NCI-H345 (cell line): Measurements from ENCODE around the gene TLE7.

Experiments used
- DNase-seq: peaks from one replicate; lab custom pipeline; 2025; lab: John Stamatoyannopoulos, UW

Gene TLE7

DNA sequence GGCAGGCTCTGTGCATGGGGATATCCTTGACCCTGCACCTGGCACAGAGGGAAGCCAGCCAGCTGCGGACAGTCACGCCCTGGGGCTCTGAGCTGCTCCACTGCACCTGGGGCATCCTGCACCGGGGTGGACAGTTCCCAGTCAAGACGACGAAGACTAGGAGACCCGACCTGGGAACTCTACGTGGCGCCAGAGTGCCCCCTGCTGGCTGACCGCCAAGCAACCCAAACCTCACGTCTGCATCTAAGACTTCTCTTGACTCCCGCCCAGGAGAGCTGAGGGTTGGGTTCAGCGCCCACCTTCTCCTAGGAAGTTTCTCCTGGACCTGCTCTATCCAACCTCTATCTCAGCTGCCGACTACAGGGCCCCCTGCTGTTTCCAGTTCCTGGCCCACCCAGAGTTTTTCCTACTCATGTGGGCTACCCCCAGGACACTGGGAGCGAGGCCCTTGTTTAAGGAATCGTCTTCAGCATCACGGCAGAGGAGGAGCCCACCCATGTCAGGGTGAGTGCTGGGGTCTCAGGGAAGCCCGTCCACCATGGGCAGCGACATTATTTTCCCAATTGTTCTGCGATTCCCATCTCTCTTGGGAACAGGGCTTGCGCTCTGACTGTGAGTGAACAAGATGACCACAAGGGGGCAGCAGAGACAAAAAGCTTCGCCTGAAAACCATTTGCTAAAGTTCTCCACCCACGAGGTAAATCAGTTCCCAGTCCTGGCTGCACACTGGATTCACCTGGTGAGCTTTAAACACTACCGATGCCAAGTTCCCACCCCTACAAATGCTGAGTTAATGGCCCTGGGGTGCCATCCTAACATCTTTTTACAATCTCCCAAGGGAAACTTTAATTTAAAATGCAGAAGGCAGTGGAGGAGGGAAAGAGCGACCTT is 29.3 kb downstream of the TLE7 start:
- peak; percentile 66 for DNase-seq

GRCh38 chr16:71410146-71410545 is 31.7 kb downstream of the TLE7 start:
- no peak for DNase-seq

GRCh38 chr16:71409011-71409775 is 32.7 kb downstream of the TLE7 start:
- DNase-seq: no peak

DNA sequence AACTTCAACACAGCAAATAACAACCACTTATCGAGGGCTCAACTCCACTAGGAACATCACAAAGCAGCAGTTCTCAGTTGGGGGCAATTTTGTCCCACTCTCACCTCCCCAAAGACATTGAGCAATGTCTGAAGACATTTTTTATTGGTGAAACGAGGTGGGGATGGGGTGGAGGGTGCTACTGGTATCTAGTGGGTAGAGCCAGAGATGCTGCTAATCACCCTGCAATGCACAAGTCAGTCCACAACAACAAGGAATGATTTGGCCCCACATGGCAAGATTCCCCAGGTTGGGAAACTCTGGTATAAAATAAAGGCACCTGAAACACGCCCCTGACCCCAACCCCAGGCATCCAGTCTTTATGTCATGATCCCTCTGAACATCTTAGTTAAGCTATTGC is 33.3 kb downstream of the TLE7 start:
- no peak for DNase-seq

GRCh38 chr16:71407731-71408130 is 34.1 kb downstream of the TLE7 start:
- no peak for DNase-seq

DNA sequence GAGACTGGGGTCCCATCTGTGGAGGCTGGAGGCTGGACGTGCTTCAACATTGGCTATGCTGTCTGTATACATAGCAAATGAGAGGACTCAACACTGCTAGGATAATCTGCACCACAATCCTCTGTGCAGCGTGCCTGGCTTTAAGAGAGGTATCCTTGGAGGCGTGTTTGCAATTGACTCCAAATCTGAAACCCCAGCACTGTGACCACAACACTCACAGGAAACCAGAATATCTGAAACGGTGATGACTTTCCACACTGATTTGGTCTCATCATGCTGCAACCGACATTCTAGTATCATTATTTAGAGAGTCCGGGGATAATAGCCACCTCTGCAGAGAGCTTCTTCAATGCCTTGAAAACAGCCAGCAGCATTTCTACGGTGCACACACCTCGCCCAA is 35.1 kb downstream of the TLE7 start:
- DNase-seq: no peak

DNA sequence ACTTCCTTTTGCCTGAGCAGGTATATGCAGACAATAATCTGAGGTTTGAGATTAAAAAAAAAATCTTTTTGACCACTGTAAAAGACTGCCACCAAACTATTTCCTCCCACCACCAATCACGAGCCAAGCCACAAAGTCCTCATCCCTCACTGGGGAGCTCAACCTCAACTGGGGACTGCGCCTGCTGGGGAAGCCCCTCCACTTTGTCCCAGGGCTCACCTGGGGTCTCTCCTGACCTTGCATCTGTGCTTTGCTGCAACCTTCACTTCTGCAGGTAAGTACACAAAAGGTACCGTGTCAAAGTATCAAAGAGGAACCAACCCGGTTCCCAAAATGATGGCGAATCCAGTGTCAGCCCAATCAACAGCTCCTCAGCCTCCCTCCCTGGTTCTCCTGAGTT is 35.5 kb downstream of the TLE7 start:
- DNase-seq: no peak

DNA sequence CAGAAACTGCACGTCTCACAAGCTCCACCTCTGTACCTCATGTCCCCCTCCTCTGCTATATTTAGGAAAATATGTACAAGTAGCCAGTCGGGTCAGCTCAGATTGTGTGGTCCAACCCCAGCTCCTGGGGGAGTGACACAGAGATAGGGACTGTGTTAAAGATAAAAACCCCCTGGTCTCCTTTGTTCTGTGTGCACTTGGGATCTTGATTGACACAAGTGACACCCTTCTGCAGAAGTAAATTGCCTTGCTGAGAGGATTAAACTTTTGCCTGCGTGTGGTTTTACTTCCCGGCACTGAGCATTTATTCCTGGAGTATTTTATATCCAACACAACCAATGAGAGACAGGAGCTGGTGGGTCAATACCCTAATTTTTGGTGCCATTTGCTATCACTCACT is 37.5 kb downstream of the TLE7 start:
- no peak for DNase-seq

DNA sequence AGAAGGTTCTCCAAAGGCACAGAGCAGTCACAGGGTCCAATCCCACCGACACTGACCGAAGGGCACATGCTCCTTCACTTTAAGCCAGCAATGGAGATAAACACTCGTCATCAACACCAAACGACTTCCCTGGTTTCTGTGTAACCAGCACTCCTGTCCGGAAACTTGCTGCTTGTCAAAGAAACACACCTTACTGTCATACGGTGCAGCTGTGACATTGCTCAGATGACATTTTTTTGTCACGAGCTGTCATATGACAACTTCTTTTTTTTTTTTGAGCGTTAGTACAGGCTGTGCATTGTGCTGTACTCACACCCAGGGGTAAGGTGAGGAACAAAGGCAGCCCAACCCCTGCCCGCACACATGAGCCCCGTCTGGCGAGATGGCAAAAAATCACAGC is 39.2 kb downstream of the TLE7 start:
- DNase-seq: no peak

DNA sequence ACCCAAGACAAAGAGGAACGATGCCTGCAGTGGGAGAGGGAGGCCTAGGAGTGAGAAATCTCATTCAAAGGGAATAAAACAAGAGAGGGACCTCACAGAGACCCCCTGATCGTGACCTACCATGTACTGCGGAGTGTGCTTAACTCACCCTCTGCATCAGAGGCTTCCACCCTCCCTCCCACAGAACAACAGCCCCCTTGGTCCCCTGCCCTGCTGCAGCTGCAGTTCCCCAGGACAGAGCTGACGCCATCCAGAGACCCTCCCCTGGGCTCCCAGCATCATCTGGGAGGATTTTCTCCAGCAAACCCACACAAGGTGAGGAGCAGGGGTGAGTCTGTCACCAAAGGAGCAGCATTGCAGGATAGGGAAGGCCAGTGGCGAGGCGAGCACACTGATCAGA is 39.8 kb downstream of the TLE7 start:
- DNase-seq: no peak

DNA sequence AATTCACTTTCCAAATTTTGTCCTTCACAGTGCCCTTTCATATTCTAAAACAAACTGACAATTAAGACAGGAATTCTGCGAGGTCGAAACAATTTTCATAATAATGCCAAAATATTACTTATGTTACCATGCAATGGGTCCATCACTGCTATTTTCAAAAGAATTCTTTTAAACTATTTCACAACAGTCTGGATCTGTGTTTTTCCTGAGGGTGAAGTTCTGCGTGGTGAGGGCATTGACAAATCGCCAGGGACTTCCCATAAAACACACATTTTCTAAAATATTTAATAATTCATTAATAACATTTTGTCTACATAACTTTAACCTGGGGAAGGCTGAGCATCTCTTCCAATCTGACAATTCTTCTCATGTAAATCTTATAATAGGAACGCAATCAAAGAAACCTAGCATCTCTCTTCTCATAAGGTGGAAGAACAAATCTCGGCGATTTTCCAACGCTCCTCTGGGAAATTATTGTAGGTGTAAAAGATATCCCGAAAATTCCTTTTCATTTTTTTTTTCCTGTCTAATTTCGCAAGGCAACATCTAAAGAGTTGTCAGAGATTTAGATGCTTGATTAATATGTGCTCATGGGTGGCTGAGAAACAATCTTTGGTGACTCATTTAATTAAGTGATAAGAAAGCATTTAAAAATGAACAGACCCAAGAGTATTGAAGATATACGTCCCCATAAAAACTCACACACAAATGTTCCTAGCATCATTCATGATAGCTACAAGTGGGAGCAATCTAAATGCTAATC is 41.9 kb downstream of the TLE7 start:
- no peak for DNase-seq

DNA sequence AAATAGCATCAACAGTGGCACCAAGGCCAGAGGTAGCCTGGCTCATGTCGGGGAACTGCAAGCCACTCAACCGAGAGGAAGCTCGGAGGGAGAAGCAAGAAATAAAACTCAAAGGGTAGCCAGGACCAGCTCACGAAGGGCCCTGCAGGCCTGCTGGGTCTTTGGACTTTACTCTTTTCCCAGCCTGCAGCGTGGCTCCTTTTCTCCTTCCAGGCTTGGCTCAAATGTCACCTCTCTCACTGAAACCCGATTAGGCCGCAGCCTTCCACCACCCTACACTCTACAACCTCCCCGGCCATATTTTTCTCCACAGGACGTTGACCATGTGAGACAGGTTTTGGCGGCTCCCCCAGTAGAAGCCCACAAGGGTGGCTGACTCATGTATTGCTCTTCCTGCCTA is 45.3 kb downstream of the TLE7 start:
- no peak for DNase-seq

- DNase-seq: no peak
Observed at GRCh38 chr16:71389330-71389729, 52.5 kb downstream of the TLE7 start.

GRCh38 chr16:71387045-71387871 is 54.6 kb downstream of the TLE7 start:
- no peak for DNase-seq

GRCh38 chr16:71384073-71384724 is 57.7 kb downstream of the TLE7 start:
- DNase-seq: no peak

- DNase-seq: no peak
Observed at GRCh38 chr16:71383054-71383773, 58.6 kb downstream of the TLE7 start.

GRCh38 chr16:71380831-71381230 is 61.0 kb downstream of the TLE7 start:
- no peak for DNase-seq
